Tibial nerve (tissue), 4 donors: Measurements from ENCODE around the gene HNRNPM. TPM values are rescaled to one million over a fixed set of nuclear protein-coding genes. Genes with fewer than 3 reads are reported as not detected.
"Not testable (repeated sequence)": the region's sequence is repeated elsewhere in the genome, so short reads cannot be mapped to it uniquely, and the experiment has no call there.

Experiments used
- DNase-seq, 2 donors: peaks; one replicate each; pipeline ENCODE4 v3.0.0-alpha.2; 2019; ENCODE audit warnings: low spot score in 2 of 2
- H3K27ac ChIP-seq, 4 donors: fragments of 200-600 bp; sonication (generic) in 3 of 4; one replicate each; pipeline ENCODE4 v1.5.1; 2017 to 2019; ENCODE audit warnings: mild to moderate bottlenecking in 1 of 4
- H3K27me3 ChIP-seq, 2 donors: fragments of 200-600 bp; sonication (generic) in 1 of 2; one replicate each; pipeline versions ENCODE4 v1.5.1 to v1.6.0; 2017 to 2019
- H3K36me3 ChIP-seq, 3 donors: fragments of 200-600 bp; sonication (generic); one replicate each; pipeline ENCODE4 v1.5.1; 2018 to 2019
- H3K4me1 ChIP-seq, 4 donors: fragments of 200-600 bp; sonication (generic) in 3 of 4; one replicate each; pipeline ENCODE4 v1.5.1; 2017 to 2019
- H3K4me3 ChIP-seq, 4 donors: fragments of 200-600 bp; sonication (generic) in 3 of 4; one replicate each; pipeline ENCODE4 v1.5.1; 2017 to 2019; ENCODE audit warnings: mild to moderate bottlenecking in 1 of 4, moderate library complexity in 1 of 4
- H3K9me3 ChIP-seq, 4 donors: fragments of 200-600 bp; sonication (generic) in 3 of 4; one replicate each; pipeline ENCODE4 v1.5.1; 2017 to 2019
- CTCF ChIP-seq, 5 experiments: fragments of 200-600 bp in 3 of 5; fragments of 450-650 bp in 2 of 5; sonication (generic) in 3 of 5; IDR thresholded peaks; one replicate each; pipeline ENCODE4 v1.5.1; 2016 to 2019; ENCODE audit warnings: antibody characterized with exemption in 5 of 5, mild to moderate bottlenecking in 3 of 5, moderate library complexity in 2 of 5
- EP300 ChIP-seq, 2 donors: sonication (generic); formaldehyde crosslinking; IDR thresholded peaks; one replicate each; pipeline ENCODE4 v1.6.1; 2017; ENCODE audit warnings: antibody characterized with exemption in 2 of 2, mild to moderate bottlenecking in 1 of 2
- POLR2A ChIP-seq, 2 donors: fragments of 450-650 bp; IDR thresholded peaks; one replicate each; pipeline ENCODE4 v1.6.1; 2017; ENCODE audit warnings: antibody characterized with exemption in 2 of 2, mild to moderate bottlenecking in 2 of 2, moderate library complexity in 2 of 2
- WGBS, 2 donors: methylation state at CpG; one replicate each; pipeline ENCODE4 v1.1.5; 2018; 5-methylcytosine and 5-hydroxymethylcytosine counted together
- total RNA-seq, 4 donors: library from RNA; depleted of rRNA; stranded (reverse); fragments of >200 nt; gene quantifications; one replicate each; pipeline ENCODE4 v1.1.0, GENCODE V29; 2016

HNRNPM gene
- total RNA-seq, 4 donors from 2014 or later, result 139 to 251 (median 164) TPM

GRCh38 chr19:8429044-8429443 lies 15.7 kb upstream of the HNRNPM start:
- 84 to 89% methylated on average over 6 of the region's 6 CpGs for WGBS, 2 donors
- H3K27ac ChIP-seq, result no peak overlapping the region
- peaks cover 0 to 15% (median 11%) of the 10 kb centered on the region in 4 donors for H3K4me1 ChIP-seq
- DNase-seq, result no peak
- H3K36me3 ChIP-seq, result peaks cover 0 to 59% (median 0%) of the 10 kb centered on the region in 3 donors
- H3K27me3 ChIP-seq, result no peaks in the 10 kb centered on the region
- H3K9me3 ChIP-seq, result no peaks in the 10 kb centered on the region
- TF ChIP-seq EP300 (IDR thresholded peaks at IDR 0.05), result no peak
- no peak for TF ChIP-seq CTCF (IDR thresholded peaks at IDR 0.05)
- no peak for TF ChIP-seq POLR2A (IDR thresholded peaks at IDR 0.05)
- H3K4me3 ChIP-seq, result no peak overlapping the region

- H3K4me1 ChIP-seq, result peaks cover 0 to 14% (median 7%) of the 10 kb centered on the region in 4 donors
- WGBS, 2 donors, result 85 to 94% methylated on average over 6 of the region's 6 CpGs
- DNase-seq, result no peak
- H3K27me3 ChIP-seq, result no peaks in the 10 kb centered on the region
- no peak overlapping the region for H3K4me3 ChIP-seq
- TF ChIP-seq EP300 (IDR thresholded peaks at IDR 0.05) (no peak), POLR2A (IDR thresholded peaks at IDR 0.05) (no peak), CTCF (IDR thresholded peaks at IDR 0.05) (no peak)
- peaks cover 0 to 59% (median 0%) of the 10 kb centered on the region in 3 donors for H3K36me3 ChIP-seq
- H3K27ac ChIP-seq, result no peak overlapping the region
- no peaks in the 10 kb centered on the region for H3K9me3 ChIP-seq
Measured at GRCh38 chr19:8429826-8430225, 14.9 kb upstream of the HNRNPM start.

GRCh38 chr19:8430650-8431049 lies 14.1 kb upstream of the HNRNPM start:
- TF ChIP-seq POLR2A (IDR thresholded peaks at IDR 0.05), result no peak
- TF ChIP-seq EP300 (IDR thresholded peaks at IDR 0.05), result no peak
- no peak for TF ChIP-seq CTCF (IDR thresholded peaks at IDR 0.05)
- no peaks in the 10 kb centered on the region for H3K27me3 ChIP-seq
- peaks cover 0 to 13% (median 5%) of the 10 kb centered on the region in 4 donors for H3K4me1 ChIP-seq
- DNase-seq, result no peak
- H3K27ac ChIP-seq, result no peak overlapping the region
- peaks cover 0 to 64% (median 0%) of the 10 kb centered on the region in 3 donors for H3K36me3 ChIP-seq
- no peak overlapping the region for H3K4me3 ChIP-seq
- 86 to 89% methylated on average over 20 of the region's 20 CpGs for WGBS, 2 donors
- H3K9me3 ChIP-seq, result no peaks in the 10 kb centered on the region

DNA sequence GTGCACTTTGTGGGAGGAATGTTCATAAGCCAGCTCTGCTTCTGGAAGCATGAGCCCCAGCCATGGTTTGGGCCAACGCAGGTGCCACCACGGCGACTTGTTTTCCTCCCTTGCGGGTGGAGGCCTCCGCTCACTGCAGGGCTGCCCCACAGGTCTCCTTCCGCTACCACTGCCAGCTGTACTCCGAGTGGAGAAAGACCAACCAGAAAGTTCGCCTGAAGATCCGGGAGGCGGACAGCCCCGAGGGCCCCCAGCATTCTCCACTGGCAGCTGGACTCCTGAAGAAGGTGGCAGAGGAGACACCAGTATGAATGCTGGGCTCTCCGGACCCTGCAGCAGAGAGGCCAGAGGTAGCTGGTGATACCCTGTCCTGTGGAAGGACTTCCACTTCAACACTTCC lies 6.5 kb upstream of the HNRNPM start:
- no peaks in the 10 kb centered on the region for H3K9me3 ChIP-seq
- TF ChIP-seq EP300 (IDR thresholded peaks at IDR 0.05), result no peak
- no peak for TF ChIP-seq CTCF (IDR thresholded peaks at IDR 0.05)
- TF ChIP-seq POLR2A (IDR thresholded peaks at IDR 0.05), result no peak
- no peak overlapping the region for H3K4me3 ChIP-seq
- WGBS, 2 donors, result 92 to 95% methylated on average over 9 to 12 of the region's 12 CpGs
- H3K27me3 ChIP-seq, result no peaks in the 10 kb centered on the region
- H3K4me1 ChIP-seq, result peaks cover 0 to 13% (median 5%) of the 10 kb centered on the region in 4 donors
- H3K27ac ChIP-seq, result no peak overlapping the region
- DNase-seq, result no peak
- peaks cover 0 to 34% (median 0%) of the 10 kb centered on the region in 3 donors for H3K36me3 ChIP-seq

GRCh38 chr19:8441725-8442544 lies 2.8 kb upstream of the HNRNPM start:
- WGBS, 2 donors, result 80 to 92% methylated on average over 6 of the region's 6 CpGs
- Histone ChIP-seq H3K27ac (no peak overlapping the region), H3K36me3 (peaks cover 0 to 26% (median 0%) of the 10 kb centered on the region in 3 donors), H3K4me1 (peaks cover 0 to 22% (median 16%) of the 10 kb centered on the region in 4 donors), H3K4me3 (no peak overlapping the region), H3K9me3 (no peaks in the 10 kb centered on the region), H3K27me3 (no peaks in the 10 kb centered on the region)
- TF ChIP-seq EP300 (IDR thresholded peaks at IDR 0.05) (no peak), POLR2A (IDR thresholded peaks at IDR 0.05) (no peak), CTCF (IDR thresholded peaks at IDR 0.05) (no peak)
- no peak for DNase-seq

GRCh38 chr19:8444140-8444676 lies 567 bp upstream of the HNRNPM start:
- DNase-seq, H3K27me3 ChIP-seq, H3K9me3 ChIP-seq: not testable (repeated sequence)
- H3K4me3 ChIP-seq, result peak overlapping the region; percentile 75 to 100 (median 86)
- peaks cover 0 to 45% (median 33%) of the 10 kb centered on the region in 4 donors for H3K4me1 ChIP-seq
- H3K36me3 ChIP-seq, result peaks cover 0 to 15% (median 0%) of the 10 kb centered on the region in 3 donors
- 28 to 29% methylated on average over 32 of the region's 32 CpGs for WGBS, 2 donors
- peak overlapping the region; percentile 85 to 99 (median 99) for H3K27ac ChIP-seq
